ENCODE results near the gene SV2B.

DNA sequence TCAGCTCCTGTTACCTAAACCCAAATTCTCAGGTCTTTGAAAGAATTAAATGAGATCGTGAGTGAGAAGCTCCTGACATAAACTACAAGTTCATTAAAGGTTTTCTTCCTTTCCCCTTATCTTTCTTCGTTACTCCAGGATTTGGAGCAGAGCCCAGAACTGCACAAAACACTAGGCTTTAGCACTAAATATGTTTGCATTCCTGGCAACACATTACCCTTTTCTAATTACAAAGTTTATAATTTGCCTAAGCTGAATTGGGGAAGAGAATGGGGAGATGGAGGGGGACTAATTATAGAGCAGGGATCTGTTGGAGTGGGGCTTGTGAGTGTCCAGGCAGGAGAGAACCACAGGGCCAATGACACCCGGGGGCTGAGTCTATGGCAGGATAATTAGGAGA, 109.7 kb downstream of the SV2B start:
- TF ChIP-seq, protein P1, sequence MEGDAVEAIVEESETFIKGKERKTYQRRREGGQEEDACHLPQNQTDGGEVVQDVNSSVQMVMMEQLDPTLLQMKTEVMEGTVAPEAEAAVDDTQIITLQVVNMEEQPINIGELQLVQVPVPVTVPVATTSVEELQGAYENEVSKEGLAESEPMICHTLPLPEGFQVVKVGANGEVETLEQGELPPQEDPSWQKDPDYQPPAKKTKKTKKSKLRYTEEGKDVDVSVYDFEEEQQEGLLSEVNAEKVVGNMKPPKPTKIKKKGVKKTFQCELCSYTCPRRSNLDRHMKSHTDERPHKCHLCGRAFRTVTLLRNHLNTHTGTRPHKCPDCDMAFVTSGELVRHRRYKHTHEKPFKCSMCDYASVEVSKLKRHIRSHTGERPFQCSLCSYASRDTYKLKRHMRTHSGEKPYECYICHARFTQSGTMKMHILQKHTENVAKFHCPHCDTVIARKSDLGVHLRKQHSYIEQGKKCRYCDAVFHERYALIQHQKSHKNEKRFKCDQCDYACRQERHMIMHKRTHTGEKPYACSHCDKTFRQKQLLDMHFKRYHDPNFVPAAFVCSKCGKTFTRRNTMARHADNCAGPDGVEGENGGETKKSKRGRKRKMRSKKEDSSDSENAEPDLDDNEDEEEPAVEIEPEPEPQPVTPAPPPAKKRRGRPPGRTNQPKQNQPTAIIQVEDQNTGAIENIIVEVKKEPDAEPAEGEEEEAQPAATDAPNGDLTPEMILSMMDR (IDR thresholded peaks at IDR 0.05): no peak
- TF ChIP-seq POLR2A (IDR thresholded peaks at IDR 0.05): no peak

All from testis (tissue), 2 donors.